PC-9 (cell line): ENCODE data around the gene P2RX6.

ENCODE experiments used
- EZH2 ChIP-seq: fragments of 200-600 bp; sonication (generic); IDR thresholded peaks from 2 replicates; pipeline ENCODE4 v1.8.0; 2017; ENCODE audit warnings: antibody characterized with exemption, low read depth
- TF ChIP-seq, protein P1 (sequence below): fragments of 200-600 bp; sonication (generic); conservative IDR thresholded peaks from 2 replicates; pipeline ENCODE4 v1.6.1; 2017; ENCODE audit warnings: mixed run types, antibody characterized with exemption, mild to moderate bottlenecking, moderate library complexity

DNA sequence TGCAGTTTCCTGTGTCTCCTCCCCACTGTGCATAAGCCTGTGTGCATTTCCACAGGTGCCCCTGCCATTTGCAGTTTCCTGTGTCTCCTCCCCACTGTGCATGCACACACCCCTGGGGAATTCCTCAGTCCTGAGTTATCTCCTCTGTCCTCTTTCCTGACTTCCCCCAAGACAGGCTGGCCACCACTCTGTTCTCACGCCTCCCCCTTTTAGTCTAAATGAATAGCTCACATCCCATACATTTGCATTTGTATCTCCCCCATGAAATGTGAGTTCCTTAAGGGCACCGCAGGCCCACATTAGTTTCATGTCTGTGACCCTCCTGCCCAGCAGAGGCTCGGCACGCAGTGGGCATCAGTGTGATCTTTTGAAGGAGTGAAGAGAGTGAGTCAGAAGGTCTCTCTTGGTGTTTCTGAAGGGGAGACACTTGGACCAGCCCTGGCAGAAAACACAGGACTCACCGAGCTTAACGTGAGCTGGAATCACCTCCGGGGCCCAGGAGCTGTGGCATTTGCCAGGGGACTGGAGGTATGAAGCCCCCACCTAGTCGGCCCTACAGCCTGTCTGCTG is 37.0 kb downstream of the P2RX6 start:
- no peak for TF ChIP-seq EZH2
- TF ChIP-seq, protein P1, sequence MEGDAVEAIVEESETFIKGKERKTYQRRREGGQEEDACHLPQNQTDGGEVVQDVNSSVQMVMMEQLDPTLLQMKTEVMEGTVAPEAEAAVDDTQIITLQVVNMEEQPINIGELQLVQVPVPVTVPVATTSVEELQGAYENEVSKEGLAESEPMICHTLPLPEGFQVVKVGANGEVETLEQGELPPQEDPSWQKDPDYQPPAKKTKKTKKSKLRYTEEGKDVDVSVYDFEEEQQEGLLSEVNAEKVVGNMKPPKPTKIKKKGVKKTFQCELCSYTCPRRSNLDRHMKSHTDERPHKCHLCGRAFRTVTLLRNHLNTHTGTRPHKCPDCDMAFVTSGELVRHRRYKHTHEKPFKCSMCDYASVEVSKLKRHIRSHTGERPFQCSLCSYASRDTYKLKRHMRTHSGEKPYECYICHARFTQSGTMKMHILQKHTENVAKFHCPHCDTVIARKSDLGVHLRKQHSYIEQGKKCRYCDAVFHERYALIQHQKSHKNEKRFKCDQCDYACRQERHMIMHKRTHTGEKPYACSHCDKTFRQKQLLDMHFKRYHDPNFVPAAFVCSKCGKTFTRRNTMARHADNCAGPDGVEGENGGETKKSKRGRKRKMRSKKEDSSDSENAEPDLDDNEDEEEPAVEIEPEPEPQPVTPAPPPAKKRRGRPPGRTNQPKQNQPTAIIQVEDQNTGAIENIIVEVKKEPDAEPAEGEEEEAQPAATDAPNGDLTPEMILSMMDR = no peak
